Effector CD8-positive, alpha-beta T cell (primary cell): ENCODE measurements around the gene RNF214.
"Not testable (repeated sequence)": the region's sequence is repeated elsewhere in the genome, so short reads cannot be mapped to it uniquely, and the experiment has no call there.

Source experiments
- DNase-seq: peaks from one replicate; lab custom pipeline; 2025; lab: John Stamatoyannopoulos, UW

Gene RNF214

GRCh38 chr11:117197516-117198456 lies 34.7 kb upstream of the RNF214 start:
- no peak for DNase-seq

- no peak for DNase-seq
These were observed 33.9 kb upstream of the RNF214 start for GRCh38 chr11:117198613-117199012.

GRCh38 chr11:117199053-117199915 lies 33.2 kb upstream of the RNF214 start, which contains the start of gene TAGLN:
Gene TAGLN, plus strand, starts transcription at chr11:117199370. Its CDS starts 3,644 bp downstream, at chr11:117203014.
- DNase-seq, result no peak

- no peak for DNase-seq
These were observed 32.3 kb upstream of the RNF214 start for GRCh38 chr11:117199916-117200812.

- DNase-seq, result no peak
These were observed 31.4 kb upstream of the RNF214 start for GRCh38 chr11:117200813-117201657.

- no peak for DNase-seq
These were observed 30.7 kb upstream of the RNF214 start for GRCh38 chr11:117201658-117202305.

GRCh38 chr11:117202386-117203068 lies 29.9 kb upstream of the RNF214 start:
- no peak for DNase-seq

- no peak for DNase-seq
These were observed 29.4 kb upstream of the RNF214 start for GRCh38 chr11:117203069-117203407.

- no peak for DNase-seq
These were observed 28.0 kb upstream of the RNF214 start for GRCh38 chr11:117204283-117205080.

- no peak for DNase-seq
These were observed 27.2 kb upstream of the RNF214 start for GRCh38 chr11:117205211-117205818.

GRCh38 chr11:117206111-117206510 lies 26.4 kb upstream of the RNF214 start:
- DNase-seq, result not testable (repeated sequence)

GRCh38 chr11:117206859-117207258 lies 25.6 kb upstream of the RNF214 start:
- not testable (repeated sequence) for DNase-seq

GRCh38 chr11:117207481-117207880 lies 25.0 kb upstream of the RNF214 start:
- not testable (repeated sequence) for DNase-seq

- DNase-seq, result not testable (repeated sequence)
These were observed 23.8 kb upstream of the RNF214 start for GRCh38 chr11:117208710-117209109.

- DNase-seq, result not testable (repeated sequence)
These were observed 22.9 kb upstream of the RNF214 start for GRCh38 chr11:117209351-117210125.

- DNase-seq, result no peak
These were observed 21.9 kb upstream of the RNF214 start for GRCh38 chr11:117210620-117211019.

GRCh38 chr11:117212697-117213355 lies 19.6 kb upstream of the RNF214 start:
- DNase-seq, result no peak
